HFF-Myc (cell line): ENCODE measurements around the gene BCAR1.

ENCODE experiments used
- DNase-seq: peaks from one replicate; pipeline ENCODE4 v3.0.0-alpha.2; 2011; ENCODE audit warnings: low read depth; ENCODE audit errors: extremely low read depth
- H3K4me3 ChIP-seq: replicated peaks from 2 replicates; pipeline ENCODE4 v1.5.1; 2011; ENCODE audit warnings: low read depth, mild to moderate bottlenecking, control low read depth, low read length
- CTCF ChIP-seq: IDR thresholded peaks from 2 replicates; pipeline ENCODE4 v1.5.1; 2012; ENCODE audit warnings: mild to moderate bottlenecking, low read depth, low read length, control low read depth; ENCODE audit errors: missing control alignments

The BCAR1 gene

GRCh38 chr16:75234856-75235696, 16.3 kb downstream of the BCAR1 start:
- no peak overlapping the region for H3K4me3 ChIP-seq
- DNase-seq, result no peak
- no peak for TF ChIP-seq CTCF

- H3K4me3 ChIP-seq, result no peak overlapping the region
- DNase-seq, result no peak
- TF ChIP-seq CTCF, result no peak
These were observed 17.8 kb downstream of the BCAR1 start for GRCh38 chr16:75233611-75233938.

GRCh38 chr16:75231570-75231969, 19.9 kb downstream of the BCAR1 start:
- DNase-seq, result no peak
- H3K4me3 ChIP-seq, result no peak overlapping the region
- no peak for TF ChIP-seq CTCF

- no peak overlapping the region for H3K4me3 ChIP-seq
- no peak for DNase-seq
- no peak for TF ChIP-seq CTCF
These were observed 20.8 kb downstream of the BCAR1 start for GRCh38 chr16:75230471-75231110.

- H3K4me3 ChIP-seq, result no peak overlapping the region
- TF ChIP-seq CTCF, result no peak
- no peak for DNase-seq
These were observed 22.0 kb downstream of the BCAR1 start for GRCh38 chr16:75229172-75230031.

- no peak overlapping the region for H3K4me3 ChIP-seq
- no peak for TF ChIP-seq CTCF
These were observed 23.1 kb downstream of the BCAR1 start for GRCh38 chr16:75228143-75228976.

More at GRCh38 chr16:75228143-75228976, 23.1 kb downstream of the BCAR1 start:
- DNase-seq, result no peak
